ENCODE data around the gene ECI2.

Gene ECI2

GRCh38 chr6:4134841-4135664 is at the start of gene ECI2 (continued):
- TF ChIP-seq ZNF148 (tag by site-specific recombination; IDR thresholded peaks at IDR 0.05; ENCODE audit: borderline replicate concordance): no peak
- TF ChIP-seq ZNF560 (tag by site-specific recombination; IDR thresholded peaks at IDR 0.05; ENCODE audit: borderline replicate concordance): no peak
- TF ChIP-seq SP3 (tag by site-specific recombination; IDR thresholded peaks at IDR 0.05): peak; percentile 59
- TF ChIP-seq PATZ1 (tag by site-specific recombination; IDR thresholded peaks at IDR 0.05): peak; percentile 63
- peak; percentile 68 for TF ChIP-seq ZBTB10 (tag by site-specific recombination; IDR thresholded peaks at IDR 0.05)
- TF ChIP-seq ZNF280C (tag by site-specific recombination; IDR thresholded peaks at IDR 0.05): no peak
- no peak for TF ChIP-seq ZNF214 (tag by site-specific recombination; IDR thresholded peaks at IDR 0.05; ENCODE audit: borderline replicate concordance)
- TF ChIP-seq ZNF747 (tag by site-specific recombination; IDR thresholded peaks at IDR 0.05): no peak
- TF ChIP-seq MZF1 (tag by site-specific recombination; IDR thresholded peaks at IDR 0.05; ENCODE audit: borderline replicate concordance): no peak
- no peak for TF ChIP-seq ZNF202 (tag by site-specific recombination; IDR thresholded peaks at IDR 0.05; ENCODE audit: borderline replicate concordance)
- TF ChIP-seq ZBTB17 (tag by site-specific recombination; IDR thresholded peaks at IDR 0.05): peak; percentile 23; the same call in 1 of the 2 replicates
- TF ChIP-seq ZNF423 (tag by site-specific recombination; IDR thresholded peaks at IDR 0.05): peak; percentile 38; the same call in 1 of the 2 replicates
- no peak for TF ChIP-seq ZNF26 (tag by site-specific recombination; IDR thresholded peaks at IDR 0.05)
- 0 out of 2 replicates have a peak, but pooled peaks have one; percentile 21 for TF ChIP-seq INSM2 (tag by site-specific recombination; IDR thresholded peaks at IDR 0.05)
- no peak; the same call in 1 of the 2 replicates for TF ChIP-seq ZNF610 (tag by site-specific recombination; IDR thresholded peaks at IDR 0.05; ENCODE audit: borderline replicate concordance)
- no peak for TF ChIP-seq ZNF311 (tag by site-specific recombination; IDR thresholded peaks at IDR 0.05; ENCODE audit: borderline replicate concordance)
- peak; percentile 81 for TF ChIP-seq ZNF2 (tag by site-specific recombination; IDR thresholded peaks at IDR 0.05)
- no peak for TF ChIP-seq ZNF518A (tag by site-specific recombination; conservative IDR thresholded peaks at IDR 0.05; ENCODE audit: low read depth)
